Liver (tissue), 9 donors: ENCODE data around the gene MSI2. TPM values are rescaled to one million over a fixed set of nuclear protein-coding genes. Genes with fewer than 3 reads are reported as not detected.

Experiments used
- DNase-seq: peaks from one replicate; pipeline ENCODE4 v3.0.0-alpha.2; 2017; ENCODE audit warnings: low spot score
- H3K27ac ChIP-seq, 2 donors: one replicate each; pipeline ENCODE4 v1.7.0; 2013; ENCODE audit warnings: inconsistent platforms in 2 of 2, low read length in 2 of 2, control low read depth in 1 of 2, low read depth in 1 of 2, mild to moderate bottlenecking in 1 of 2
- H3K27me3 ChIP-seq, 4 donors: one replicate each; pipeline versions ENCODE4 v1.6.1 to v1.7.0; 2013; ENCODE audit warnings: low read length in 3 of 4, inconsistent platforms in 1 of 4, mild to moderate bottlenecking in 1 of 4, moderate library complexity in 1 of 4; ENCODE audit not compliant: control insufficient read depth in 4 of 4, insufficient read depth in 4 of 4
- H3K36me3 ChIP-seq, 4 donors: one replicate each; pipeline versions ENCODE4 v1.6.1 to v1.7.0; 2013; ENCODE audit warnings: low read length in 3 of 4, mild to moderate bottlenecking in 3 of 4, low read depth in 1 of 4, moderate library complexity in 1 of 4; ENCODE audit not compliant: control insufficient read depth in 4 of 4, insufficient read depth in 3 of 4
- H3K4me1 ChIP-seq, 4 donors: one replicate each; pipeline versions ENCODE4 v1.6.1 to v1.7.0; 2013; ENCODE audit warnings: low read length in 3 of 4, mild to moderate bottlenecking in 3 of 4, moderate library complexity in 1 of 4; ENCODE audit not compliant: control insufficient read depth in 4 of 4, insufficient read depth in 4 of 4
- H3K4me3 ChIP-seq, 3 donors: one replicate each; pipeline versions ENCODE4 v1.6.1 to v1.7.0; 2013; ENCODE audit warnings: low read length in 3 of 3, control low read depth in 1 of 3, low read depth in 1 of 3, mild to moderate bottlenecking in 1 of 3
- H3K9ac ChIP-seq, 2 donors: one replicate each; pipeline ENCODE4 v1.7.0; 2013; ENCODE audit warnings: low read length in 2 of 2, mild to moderate bottlenecking in 2 of 2, moderate library complexity in 2 of 2, control low read depth in 1 of 2, low read depth in 1 of 2
- H3K9me3 ChIP-seq, 4 donors: one replicate each; pipeline versions ENCODE4 v1.6.1 to v1.7.0; 2013; ENCODE audit warnings: low read length in 3 of 4; ENCODE audit not compliant: control insufficient read depth in 4 of 4
- FOXA1 ChIP-seq: IDR thresholded peaks from 2 replicates; pipeline ENCODE4 v1.6.1; 2016; ENCODE audit warnings: antibody characterized with exemption
- FOXA2 ChIP-seq: IDR thresholded peaks from 2 replicates; pipeline ENCODE4 v1.6.1; 2016; ENCODE audit warnings: antibody characterized with exemption
- GABPA ChIP-seq, 2 donors: IDR thresholded peaks in 1 of 2; conservative IDR thresholded peaks in 1 of 2; 2 replicates each; pipeline ENCODE4 v1.6.1; 2016; ENCODE audit warnings: antibody characterized with exemption in 2 of 2, mild to moderate bottlenecking in 1 of 2, moderate library complexity in 1 of 2
- HNF4A ChIP-seq, 2 donors: conservative IDR thresholded peaks; 2 replicates each; pipeline ENCODE4 v1.6.1; 2016; ENCODE audit warnings: antibody characterized with exemption in 2 of 2, mild to moderate bottlenecking in 2 of 2
- HNF4G ChIP-seq: IDR thresholded peaks from 2 replicates; pipeline ENCODE4 v1.6.1; 2016; ENCODE audit warnings: antibody characterized with exemption
- JUND ChIP-seq, 2 donors: IDR thresholded peaks; 2 replicates each; pipeline ENCODE4 v1.6.1; 2016; ENCODE audit warnings: antibody characterized with exemption in 2 of 2
- NR2F2 ChIP-seq: IDR thresholded peaks from 2 replicates; pipeline ENCODE4 v1.6.1; 2016; ENCODE audit warnings: antibody characterized with exemption
- RAD21 ChIP-seq, 2 donors: IDR thresholded peaks; 2 replicates each; pipeline ENCODE4 v1.6.1; 2016; ENCODE audit warnings: antibody characterized with exemption in 2 of 2, mild to moderate bottlenecking in 2 of 2
- SP1 ChIP-seq: IDR thresholded peaks from 2 replicates; pipeline ENCODE4 v1.6.1; 2018; ENCODE audit warnings: antibody characterized with exemption, mild to moderate bottlenecking
- TAF1 ChIP-seq: conservative IDR thresholded peaks from 2 replicates; pipeline ENCODE4 v1.6.1; 2016; ENCODE audit warnings: antibody characterized with exemption, mild to moderate bottlenecking
- YY1 ChIP-seq: IDR thresholded peaks from 2 replicates; pipeline ENCODE4 v1.6.1; 2016; ENCODE audit warnings: antibody characterized with exemption, mild to moderate bottlenecking
- whole genome bisulfite sequencing: extraction: QIAGEN DNeasy Blood & Tissue Kit; methylation state at CpG from one replicate; pipeline ENCODE4 v1.1.7; 2013; 5-methylcytosine and 5-hydroxymethylcytosine counted together
- polyA plus RNA-seq, 2 donors: library from polyadenylated mRNA; stranded (reverse) in 1 of 2; unstranded in 1 of 2; fragments of 200-250 nt in 1 of 2; fragments of >200 nt in 1 of 2; fragmentation: Nextera tagmentation in 1 of 2; extraction: Ambion mirVana in 1 of 2; gene quantifications; one replicate each; pipeline versions ENCODE4 v1.2.1 to v1.2.3, GENCODE V29; 2013 to 2015
- total RNA-seq, 2 donors: library from RNA; depleted of rRNA; stranded (reverse); fragments of >200 nt; gene quantifications; one replicate each; pipeline ENCODE4 v1.2.3, GENCODE V29; 2014
- TF ChIP-seq, protein P1 (sequence below): IDR thresholded peaks from 2 replicates; pipeline ENCODE4 v1.6.1; 2016; ENCODE audit warnings: antibody characterized with exemption, mild to moderate bottlenecking
- TF ChIP-seq, protein P2 (sequence below): IDR thresholded peaks from 2 replicates; pipeline ENCODE4 v1.6.1; 2016; ENCODE audit warnings: antibody characterized with exemption
- TF ChIP-seq, protein P3 (sequence below): fragments of 150-350 bp; IDR thresholded peaks from 2 replicates; pipeline ENCODE4 v1.5.1; 2017; ENCODE audit warnings: improper control_type of control experiment, low read depth, low read length; ENCODE audit not compliant: missing input control
- TF ChIP-seq, protein P4 (sequence below): IDR thresholded peaks from 2 replicates; pipeline ENCODE4 v1.6.1; 2016; ENCODE audit warnings: antibody characterized with exemption
- TF ChIP-seq, protein P5 (sequence below): IDR thresholded peaks from 2 replicates; pipeline ENCODE4 v1.6.1; 2016; ENCODE audit warnings: antibody characterized with exemption
- donor health status: healthy.
- donor health status: healthy.
- donor health status: healthy.
- donor health status: healthy.
- donor health status: healthy.

Gene MSI2
- total and polyA plus RNA-seq, 4 donors: 5.7 to 15.6 (median 9.2) TPM

DNA sequence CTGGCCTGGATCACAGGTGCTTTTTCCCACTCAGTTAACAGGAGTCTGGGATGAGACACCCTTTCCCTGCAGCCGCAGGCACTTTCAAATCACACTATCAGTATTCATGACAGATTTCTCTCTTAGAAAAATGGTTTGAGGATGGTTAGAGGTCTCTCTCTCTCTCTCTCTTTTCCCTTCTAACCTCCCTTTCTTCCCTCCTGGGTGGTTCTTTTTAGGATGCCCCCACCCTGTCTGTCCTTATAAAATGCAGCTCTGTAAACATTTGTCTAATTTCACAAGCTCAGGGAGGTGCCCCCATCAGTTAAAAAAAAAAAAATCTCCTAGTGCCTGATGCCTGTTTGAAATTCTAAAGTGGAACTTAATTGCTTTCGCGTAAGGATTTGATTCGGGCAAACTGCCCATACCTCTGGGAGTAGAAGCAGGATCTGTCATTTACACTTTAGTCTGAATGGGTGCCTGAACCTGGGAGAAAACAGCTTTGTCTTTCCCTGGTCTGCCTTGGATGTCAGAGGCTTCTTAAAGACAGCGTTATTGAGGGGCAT lies 329.9 kb downstream of the MSI2 start:
- DNase-seq: no peak

More for the DNA sequence above, 329.9 kb downstream of the MSI2 start:
- Histone ChIP-seq H3K36me3 (no peaks in the 10 kb centered on the region), H3K4me1 (no peaks in the 10 kb centered on the region), H3K27me3 (no peaks in the 10 kb centered on the region), H3K27ac (no peak overlapping the region), H3K9me3 (no peaks in the 10 kb centered on the region), H3K9ac (no peak overlapping the region), H3K4me3 (no peak overlapping the region)
- TF ChIP-seq, protein P1, sequence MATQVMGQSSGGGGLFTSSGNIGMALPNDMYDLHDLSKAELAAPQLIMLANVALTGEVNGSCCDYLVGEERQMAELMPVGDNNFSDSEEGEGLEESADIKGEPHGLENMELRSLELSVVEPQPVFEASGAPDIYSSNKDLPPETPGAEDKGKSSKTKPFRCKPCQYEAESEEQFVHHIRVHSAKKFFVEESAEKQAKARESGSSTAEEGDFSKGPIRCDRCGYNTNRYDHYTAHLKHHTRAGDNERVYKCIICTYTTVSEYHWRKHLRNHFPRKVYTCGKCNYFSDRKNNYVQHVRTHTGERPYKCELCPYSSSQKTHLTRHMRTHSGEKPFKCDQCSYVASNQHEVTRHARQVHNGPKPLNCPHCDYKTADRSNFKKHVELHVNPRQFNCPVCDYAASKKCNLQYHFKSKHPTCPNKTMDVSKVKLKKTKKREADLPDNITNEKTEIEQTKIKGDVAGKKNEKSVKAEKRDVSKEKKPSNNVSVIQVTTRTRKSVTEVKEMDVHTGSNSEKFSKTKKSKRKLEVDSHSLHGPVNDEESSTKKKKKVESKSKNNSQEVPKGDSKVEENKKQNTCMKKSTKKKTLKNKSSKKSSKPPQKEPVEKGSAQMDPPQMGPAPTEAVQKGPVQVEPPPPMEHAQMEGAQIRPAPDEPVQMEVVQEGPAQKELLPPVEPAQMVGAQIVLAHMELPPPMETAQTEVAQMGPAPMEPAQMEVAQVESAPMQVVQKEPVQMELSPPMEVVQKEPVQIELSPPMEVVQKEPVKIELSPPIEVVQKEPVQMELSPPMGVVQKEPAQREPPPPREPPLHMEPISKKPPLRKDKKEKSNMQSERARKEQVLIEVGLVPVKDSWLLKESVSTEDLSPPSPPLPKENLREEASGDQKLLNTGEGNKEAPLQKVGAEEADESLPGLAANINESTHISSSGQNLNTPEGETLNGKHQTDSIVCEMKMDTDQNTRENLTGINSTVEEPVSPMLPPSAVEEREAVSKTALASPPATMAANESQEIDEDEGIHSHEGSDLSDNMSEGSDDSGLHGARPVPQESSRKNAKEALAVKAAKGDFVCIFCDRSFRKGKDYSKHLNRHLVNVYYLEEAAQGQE: no peak
- TF ChIP-seq FOXA1 (no peak), TAF1 (no peak), GABPA (IDR thresholded peaks at IDR 0.05 in 1 of 2, conservative IDR thresholded peaks at IDR 0.05 in 1 of 2) (no peak), HNF4A (conservative IDR thresholded peaks at IDR 0.05) (no peak), YY1 (no peak), NR2F2 (no peak), FOXA2 (no peak), RAD21 (IDR thresholded peaks at IDR 0.05) (no peak), HNF4G (no peak), SP1 (no peak), JUND (IDR thresholded peaks at IDR 0.05) (no peak)
- TF ChIP-seq, protein P2, sequence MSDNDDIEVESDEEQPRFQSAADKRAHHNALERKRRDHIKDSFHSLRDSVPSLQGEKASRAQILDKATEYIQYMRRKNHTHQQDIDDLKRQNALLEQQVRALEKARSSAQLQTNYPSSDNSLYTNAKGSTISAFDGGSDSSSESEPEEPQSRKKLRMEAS: no peak
- TF ChIP-seq, protein P3, sequence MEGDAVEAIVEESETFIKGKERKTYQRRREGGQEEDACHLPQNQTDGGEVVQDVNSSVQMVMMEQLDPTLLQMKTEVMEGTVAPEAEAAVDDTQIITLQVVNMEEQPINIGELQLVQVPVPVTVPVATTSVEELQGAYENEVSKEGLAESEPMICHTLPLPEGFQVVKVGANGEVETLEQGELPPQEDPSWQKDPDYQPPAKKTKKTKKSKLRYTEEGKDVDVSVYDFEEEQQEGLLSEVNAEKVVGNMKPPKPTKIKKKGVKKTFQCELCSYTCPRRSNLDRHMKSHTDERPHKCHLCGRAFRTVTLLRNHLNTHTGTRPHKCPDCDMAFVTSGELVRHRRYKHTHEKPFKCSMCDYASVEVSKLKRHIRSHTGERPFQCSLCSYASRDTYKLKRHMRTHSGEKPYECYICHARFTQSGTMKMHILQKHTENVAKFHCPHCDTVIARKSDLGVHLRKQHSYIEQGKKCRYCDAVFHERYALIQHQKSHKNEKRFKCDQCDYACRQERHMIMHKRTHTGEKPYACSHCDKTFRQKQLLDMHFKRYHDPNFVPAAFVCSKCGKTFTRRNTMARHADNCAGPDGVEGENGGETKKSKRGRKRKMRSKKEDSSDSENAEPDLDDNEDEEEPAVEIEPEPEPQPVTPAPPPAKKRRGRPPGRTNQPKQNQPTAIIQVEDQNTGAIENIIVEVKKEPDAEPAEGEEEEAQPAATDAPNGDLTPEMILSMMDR: no peak
- TF ChIP-seq, protein P4, sequence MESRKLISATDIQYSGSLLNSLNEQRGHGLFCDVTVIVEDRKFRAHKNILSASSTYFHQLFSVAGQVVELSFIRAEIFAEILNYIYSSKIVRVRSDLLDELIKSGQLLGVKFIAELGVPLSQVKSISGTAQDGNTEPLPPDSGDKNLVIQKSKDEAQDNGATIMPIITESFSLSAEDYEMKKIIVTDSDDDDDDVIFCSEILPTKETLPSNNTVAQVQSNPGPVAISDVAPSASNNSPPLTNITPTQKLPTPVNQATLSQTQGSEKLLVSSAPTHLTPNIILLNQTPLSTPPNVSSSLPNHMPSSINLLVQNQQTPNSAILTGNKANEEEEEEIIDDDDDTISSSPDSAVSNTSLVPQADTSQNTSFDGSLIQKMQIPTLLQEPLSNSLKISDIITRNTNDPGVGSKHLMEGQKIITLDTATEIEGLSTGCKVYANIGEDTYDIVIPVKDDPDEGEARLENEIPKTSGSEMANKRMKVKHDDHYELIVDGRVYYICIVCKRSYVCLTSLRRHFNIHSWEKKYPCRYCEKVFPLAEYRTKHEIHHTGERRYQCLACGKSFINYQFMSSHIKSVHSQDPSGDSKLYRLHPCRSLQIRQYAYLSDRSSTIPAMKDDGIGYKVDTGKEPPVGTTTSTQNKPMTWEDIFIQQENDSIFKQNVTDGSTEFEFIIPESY: no peak
- TF ChIP-seq, protein P5, sequence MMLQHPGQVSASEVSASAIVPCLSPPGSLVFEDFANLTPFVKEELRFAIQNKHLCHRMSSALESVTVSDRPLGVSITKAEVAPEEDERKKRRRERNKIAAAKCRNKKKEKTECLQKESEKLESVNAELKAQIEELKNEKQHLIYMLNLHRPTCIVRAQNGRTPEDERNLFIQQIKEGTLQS: no peak
- 94% methylated on average over 5 of the region's 5 CpGs for WGBS
